BLaER1 (cell line): ENCODE data around the gene AANAT.

Experiments used
- H3K27ac ChIP-seq: shearing (Covaris generic); formaldehyde crosslinking; 2 replicates; pipeline ENCODE4 v1.8.1; 2022
- H3K27me3 ChIP-seq: shearing (Covaris generic); formaldehyde crosslinking; 2 replicates; pipeline ENCODE4 v1.8.1; 2022
- H3K36me3 ChIP-seq: shearing (Covaris generic); formaldehyde crosslinking; 2 replicates; pipeline ENCODE4 v1.8.1; 2022
- H3K4me1 ChIP-seq: shearing (Covaris generic); formaldehyde crosslinking; 2 replicates; pipeline ENCODE4 v1.8.1; 2022
- H3K4me2 ChIP-seq: shearing (Covaris generic); formaldehyde crosslinking; 2 replicates; pipeline ENCODE4 v1.8.1; 2022
- H3K4me3 ChIP-seq: shearing (Covaris generic); formaldehyde crosslinking; 2 replicates; pipeline ENCODE4 v1.8.1; 2022
- H3K9ac ChIP-seq: shearing (Covaris generic); formaldehyde crosslinking; 2 replicates; pipeline ENCODE4 v1.8.1; 2022
- H3K9me3 ChIP-seq: shearing (Covaris generic); formaldehyde crosslinking; 2 replicates; pipeline ENCODE4 v1.8.1; 2022
- H4K20me1 ChIP-seq: shearing (Covaris generic); formaldehyde crosslinking; 2 replicates; pipeline ENCODE4 v1.8.1; 2022
- Cebpa-rat ChIP-seq: shearing (Covaris generic); IDR thresholded peaks from 2 replicates; pipeline ENCODE4 v1.8.1; 2022

The AANAT gene

DNA sequence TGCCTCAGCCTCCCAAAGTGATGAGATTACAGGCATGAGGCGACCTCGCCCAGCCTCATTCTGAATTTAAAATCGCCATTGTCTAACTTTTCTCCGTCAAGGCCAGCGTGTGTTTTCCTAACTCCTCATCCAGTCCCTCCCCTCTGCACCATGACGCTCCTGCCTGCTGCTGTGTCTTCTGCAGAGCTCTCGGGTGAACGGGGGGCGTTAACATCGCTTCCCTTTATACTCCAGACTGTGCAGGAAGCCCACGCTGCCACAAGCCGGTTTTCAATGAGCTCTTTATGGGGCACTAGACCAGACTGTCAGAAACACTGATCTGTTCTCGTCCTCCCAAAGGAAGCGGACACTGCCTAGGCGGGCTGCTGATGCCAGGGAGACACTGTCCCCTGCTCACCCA is 13.2 kb downstream of the AANAT start:
- peak overlapping the region; percentile 94 for H3K27ac ChIP-seq
- peaks cover 94% of the 10 kb centered on the region for H3K4me1 ChIP-seq
- H3K4me3 ChIP-seq = peak overlapping the region; percentile 57
- no peaks in the 10 kb centered on the region for H4K20me1 ChIP-seq
- no peak for TF ChIP-seq Cebpa-rat
- peaks cover 31% of the 10 kb centered on the region for H3K36me3 ChIP-seq
- H3K9ac ChIP-seq = peak overlapping the region; percentile 80
- H3K27me3 ChIP-seq = no peaks in the 10 kb centered on the region
- peak overlapping the region; percentile 95 for H3K4me2 ChIP-seq
- no peaks in the 10 kb centered on the region for H3K9me3 ChIP-seq

DNA sequence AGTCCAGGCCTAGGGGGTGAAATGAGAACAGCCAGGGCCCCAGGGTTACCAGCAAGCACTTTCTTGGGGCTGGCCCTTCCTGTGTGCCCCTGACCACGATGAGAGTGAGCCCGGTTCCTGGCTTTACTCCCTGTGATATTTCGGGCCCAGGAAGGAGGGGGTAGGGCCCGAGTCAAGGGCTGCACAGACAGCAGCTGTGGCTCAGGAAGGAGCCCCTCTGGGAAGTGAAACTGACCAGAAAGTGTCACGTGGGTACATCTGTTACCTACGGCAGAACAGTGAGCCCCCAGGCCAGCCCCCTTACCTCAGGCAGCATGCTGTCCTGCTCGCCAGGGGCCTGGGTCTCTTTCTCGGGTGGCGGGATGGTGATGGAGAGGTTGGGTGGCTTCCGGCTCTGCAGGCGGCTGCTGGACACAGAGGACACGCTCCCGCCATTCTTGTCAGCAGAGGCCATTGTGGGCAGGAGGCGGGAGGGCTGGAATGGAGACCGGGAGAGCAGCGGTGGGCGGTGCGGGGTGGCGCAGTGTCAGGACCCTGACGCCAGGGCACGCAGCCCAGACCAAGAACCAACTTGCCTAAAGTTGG is 13.8 kb downstream of the AANAT start:
- TF ChIP-seq Cebpa-rat = no peak
- peaks cover 99% of the 10 kb centered on the region for H3K4me1 ChIP-seq
- peaks cover 29% of the 10 kb centered on the region for H3K36me3 ChIP-seq
- H3K27me3 ChIP-seq = no peaks in the 10 kb centered on the region
- peak overlapping the region; percentile 80 for H3K9ac ChIP-seq
- peak overlapping the region; percentile 95 for H3K4me2 ChIP-seq
- H3K27ac ChIP-seq = peak overlapping the region; percentile 94
- peak overlapping the region; percentile 57 for H3K4me3 ChIP-seq
- no peaks in the 10 kb centered on the region for H3K9me3 ChIP-seq
- no peaks in the 10 kb centered on the region for H4K20me1 ChIP-seq

DNA sequence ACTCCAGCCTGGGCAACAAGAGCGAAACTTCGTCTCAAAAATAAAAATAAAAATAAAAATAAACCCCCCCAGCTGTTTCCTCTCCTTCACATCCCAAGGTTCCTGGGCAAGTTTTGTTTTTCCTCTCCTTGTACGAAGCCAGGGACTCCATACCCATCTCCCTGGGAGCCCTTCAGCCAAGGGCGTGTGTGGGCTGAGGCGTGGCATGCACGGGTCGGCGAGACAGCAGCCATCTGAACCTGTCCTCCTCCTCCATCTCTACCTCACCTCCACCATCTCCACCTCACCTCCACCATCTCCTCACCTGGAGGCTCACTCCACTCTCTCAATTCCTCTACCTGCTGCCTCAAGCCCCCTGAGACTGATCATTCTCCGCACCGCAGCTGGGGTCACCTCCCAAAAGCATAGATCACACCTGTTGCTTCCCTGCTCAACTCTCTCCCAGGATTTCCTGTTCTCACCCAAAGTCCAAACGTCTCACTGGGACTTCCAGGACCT is 16.9 kb downstream of the AANAT start:
- Histone ChIP-seq H3K4me3 (no peak overlapping the region), H3K27ac (peak overlapping the region; percentile 40), H3K4me2 (peak overlapping the region; percentile 95), H3K27me3 (no peaks in the 10 kb centered on the region), H3K4me1 (peaks cover 81% of the 10 kb centered on the region), H3K9me3 (no peaks in the 10 kb centered on the region), H3K9ac (no peak overlapping the region), H4K20me1 (no peaks in the 10 kb centered on the region), H3K36me3 (peaks cover 21% of the 10 kb centered on the region)
- TF ChIP-seq Cebpa-rat = no peak

DNA sequence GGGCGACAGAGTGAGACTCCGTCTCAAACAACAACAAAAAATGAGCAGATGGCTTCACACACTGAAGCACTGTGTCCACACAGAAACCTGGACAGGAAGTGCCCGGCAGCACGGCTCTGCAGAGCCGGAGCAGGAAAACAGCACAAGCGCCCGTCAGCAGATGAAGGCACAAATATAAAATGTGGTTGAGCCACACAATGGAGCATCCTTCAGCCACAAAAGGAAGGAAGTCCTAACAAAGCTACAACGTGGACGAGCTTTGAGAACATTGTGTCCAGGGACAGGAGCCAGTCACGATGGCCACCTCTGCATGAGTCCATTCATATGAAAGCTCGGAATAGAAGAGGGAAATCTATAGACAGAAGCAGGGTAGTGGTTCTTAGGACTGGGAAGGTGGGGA is 18.2 kb downstream of the AANAT start:
- peaks cover 21% of the 10 kb centered on the region for H3K36me3 ChIP-seq
- no peak for TF ChIP-seq Cebpa-rat
- H3K4me3 ChIP-seq = no peak overlapping the region
- peaks cover 81% of the 10 kb centered on the region for H3K4me1 ChIP-seq
- no peaks in the 10 kb centered on the region for H3K9me3 ChIP-seq
- no peaks in the 10 kb centered on the region for H3K27me3 ChIP-seq
- no peaks in the 10 kb centered on the region for H4K20me1 ChIP-seq
- peak overlapping the region; percentile 95 for H3K4me2 ChIP-seq
- H3K27ac ChIP-seq = peak overlapping the region; percentile 40
- peak overlapping the region; percentile 66; the same call in 1 of the 2 replicates for H3K9ac ChIP-seq

DNA sequence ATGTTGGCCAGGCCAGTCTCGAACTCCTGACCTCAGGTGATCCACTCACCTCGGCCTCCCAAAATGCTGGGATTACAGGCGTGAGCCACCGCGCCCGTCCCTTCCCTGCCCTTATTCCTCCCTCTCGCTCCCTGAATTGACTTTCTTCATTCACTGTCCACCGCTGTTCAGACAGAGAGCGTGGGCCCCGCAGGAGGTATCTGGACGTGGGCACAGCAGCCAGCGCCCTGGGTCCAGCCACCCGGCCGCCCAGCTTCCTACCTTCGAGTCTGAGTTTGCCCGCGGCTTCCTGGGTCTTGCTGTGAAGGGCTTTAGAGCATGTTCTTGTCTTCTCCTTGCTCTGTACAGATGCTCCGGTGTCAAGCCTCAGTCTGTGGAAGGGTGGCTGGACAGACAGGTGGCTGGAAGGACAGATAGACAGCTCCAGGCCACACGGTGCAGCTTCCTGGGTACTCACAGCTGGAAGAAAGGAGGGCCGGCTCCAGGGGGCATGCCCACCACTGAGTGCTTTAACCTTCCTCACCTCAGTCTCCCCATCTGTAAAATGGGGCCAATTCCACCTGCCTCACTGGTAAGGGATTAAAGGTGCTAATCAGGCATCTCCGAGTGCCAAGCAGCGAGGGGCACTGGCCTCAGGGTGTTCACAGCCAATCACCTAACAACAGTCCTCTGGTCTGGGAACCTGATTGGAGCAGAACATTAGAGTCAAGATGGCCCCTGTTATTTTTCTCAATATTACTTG is 20.2 kb downstream of the AANAT start:
- Histone ChIP-seq H3K27me3 (no peaks in the 10 kb centered on the region), H3K4me3 (no peak overlapping the region), H3K9ac (no peak overlapping the region), H3K9me3 (no peaks in the 10 kb centered on the region), H3K4me2 (no peak overlapping the region), H3K4me1 (peaks cover 81% of the 10 kb centered on the region), H3K36me3 (peaks cover 21% of the 10 kb centered on the region), H4K20me1 (0 out of 2 replicates have a peak, but pooled peaks cover 4% of the 10 kb centered on the region), H3K27ac (no peak overlapping the region)
- TF ChIP-seq Cebpa-rat = no peak

DNA sequence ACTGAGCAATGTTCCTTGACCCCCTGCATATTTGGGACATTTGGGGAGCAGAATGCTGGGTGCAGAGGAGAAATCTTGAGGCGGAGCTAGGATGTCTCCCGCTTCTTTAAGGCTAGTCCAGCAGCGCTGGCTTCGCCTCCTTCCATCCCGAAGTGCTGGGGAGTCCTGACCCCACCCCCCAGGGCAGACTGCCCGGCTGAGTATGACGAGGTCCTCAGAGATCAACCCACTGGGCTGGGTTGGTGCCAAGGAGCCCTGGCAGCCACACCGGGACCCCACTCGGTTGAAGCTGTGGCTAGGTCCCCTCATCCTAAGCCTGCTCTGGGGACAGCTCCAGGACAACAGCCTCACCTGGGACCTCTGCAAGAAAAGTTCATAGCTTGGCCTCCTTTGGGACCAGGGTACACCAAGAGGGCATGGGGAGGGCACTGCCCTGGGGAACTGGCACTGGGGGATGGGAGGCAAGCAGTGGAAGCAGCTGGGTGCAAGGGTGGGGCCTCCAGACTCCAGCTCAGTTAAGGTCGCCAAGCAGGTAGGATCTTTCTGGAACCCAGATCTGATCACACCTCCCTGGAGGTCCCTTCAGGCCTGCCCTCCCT is 22.8 kb downstream of the AANAT start:
- Histone ChIP-seq H3K27me3 (no peaks in the 10 kb centered on the region), H3K4me1 (peaks cover 81% of the 10 kb centered on the region), H3K4me3 (peak overlapping the region; percentile 12; the same call in 1 of the 2 replicates), H3K27ac (peak overlapping the region; percentile 94), H3K9ac (peak overlapping the region; percentile 80), H3K9me3 (no peaks in the 10 kb centered on the region), H4K20me1 (peaks cover 11% of the 10 kb centered on the region; the same call in 1 of the 2 replicates), H3K36me3 (peaks cover 21% of the 10 kb centered on the region), H3K4me2 (peak overlapping the region; percentile 100)
- TF ChIP-seq Cebpa-rat = no peak

DNA sequence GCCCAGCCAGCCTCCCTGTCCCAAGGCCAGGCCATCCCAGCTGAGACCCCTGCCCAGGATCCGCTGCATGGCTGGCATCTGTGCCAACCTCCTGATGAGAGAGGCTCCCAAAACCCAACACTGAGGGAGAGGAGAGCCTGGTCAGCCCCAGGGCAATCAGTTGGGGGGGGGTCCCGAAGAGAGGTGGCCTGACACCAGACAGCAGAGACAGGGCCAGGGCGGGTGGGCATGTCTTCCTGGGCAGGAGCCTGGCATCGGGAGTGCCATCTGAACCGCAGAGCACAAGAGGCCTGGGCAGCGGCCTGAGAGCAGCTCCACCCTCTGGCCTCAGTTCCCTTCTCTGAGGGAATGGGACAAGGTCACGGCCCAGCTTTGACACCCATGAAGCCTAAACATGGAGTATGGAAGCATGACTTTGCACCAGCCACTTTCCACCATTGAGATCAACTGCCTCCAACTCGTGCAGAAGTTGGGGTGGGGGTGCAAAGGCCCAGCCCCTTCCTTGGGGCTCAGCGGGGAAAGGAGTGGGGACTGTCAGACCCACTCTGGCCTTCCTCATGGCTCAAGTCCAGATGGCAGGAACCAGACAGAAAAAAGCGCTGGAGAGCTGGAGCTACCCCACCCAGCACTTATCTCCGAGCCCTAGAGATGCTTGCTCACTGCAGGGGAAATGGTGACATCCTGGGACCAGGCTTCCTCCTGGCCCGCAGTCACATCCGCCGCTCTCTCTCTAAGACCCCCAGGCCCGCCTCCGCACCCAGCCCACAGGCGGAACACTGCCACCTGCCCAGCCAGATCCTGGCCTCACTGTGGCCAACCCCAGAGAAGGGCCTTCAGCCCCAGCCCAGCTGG is 24.1 kb downstream of the AANAT start:
- no peak for TF ChIP-seq Cebpa-rat
- Histone ChIP-seq H3K4me3 (peak overlapping the region; percentile 63), H3K27me3 (no peaks in the 10 kb centered on the region), H3K9ac (peak overlapping the region; percentile 80), H3K9me3 (no peaks in the 10 kb centered on the region), H3K27ac (peak overlapping the region; percentile 94), H4K20me1 (peaks cover 24% of the 10 kb centered on the region; the same call in 1 of the 2 replicates), H3K36me3 (peaks cover 16% of the 10 kb centered on the region), H3K4me1 (peaks cover 81% of the 10 kb centered on the region), H3K4me2 (peak overlapping the region; percentile 100)

DNA sequence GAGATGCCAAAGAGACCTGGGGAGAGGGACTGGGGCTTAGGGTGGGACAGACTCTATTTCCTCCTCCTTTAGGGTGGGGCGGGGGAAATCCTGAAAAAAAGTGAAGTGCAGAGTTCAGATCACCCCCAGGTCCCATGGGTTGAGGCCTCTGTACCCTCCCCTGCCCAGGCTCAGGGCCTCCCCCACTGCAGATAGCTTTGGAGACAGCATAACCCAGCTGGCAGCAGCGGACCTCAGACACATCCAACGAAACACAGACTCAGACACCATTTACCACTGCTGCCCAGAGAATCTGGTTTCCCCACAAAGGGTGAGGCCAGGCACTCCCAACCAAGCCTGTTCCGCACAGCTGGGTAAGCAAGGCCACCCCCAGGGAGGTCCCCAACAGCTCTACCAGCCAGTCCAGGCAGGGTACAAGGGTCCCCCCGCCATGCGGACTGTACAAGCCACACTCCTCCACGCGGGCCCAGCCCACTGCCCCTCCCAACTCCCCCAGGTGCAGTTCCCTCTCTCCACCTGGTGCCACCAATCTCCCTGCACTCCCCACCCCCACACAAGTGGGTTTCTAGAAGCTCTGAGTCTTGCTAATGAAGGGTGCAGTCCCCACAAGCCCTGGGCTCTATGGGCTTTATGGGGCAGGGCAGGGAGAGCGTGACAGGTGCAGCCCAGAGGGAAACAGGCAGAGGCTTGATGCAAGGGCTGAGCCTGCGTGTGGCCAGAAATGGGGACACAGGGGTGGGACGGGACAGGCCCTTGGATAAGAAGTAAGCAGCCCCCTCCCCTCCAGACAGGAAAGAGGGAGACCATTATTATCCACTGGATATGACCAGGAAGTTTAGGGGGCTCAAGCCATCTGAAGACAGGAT is 25.0 kb downstream of the AANAT start:
- H3K27ac ChIP-seq = peak overlapping the region; percentile 94
- H3K4me1 ChIP-seq = peaks cover 88% of the 10 kb centered on the region
- no peaks in the 10 kb centered on the region for H3K9me3 ChIP-seq
- H3K4me3 ChIP-seq = peak overlapping the region; percentile 63
- peak overlapping the region; percentile 100 for H3K4me2 ChIP-seq
- H3K9ac ChIP-seq = peak overlapping the region; percentile 80
- H3K27me3 ChIP-seq = no peaks in the 10 kb centered on the region
- H3K36me3 ChIP-seq = peaks cover 8% of the 10 kb centered on the region
- peaks cover 32% of the 10 kb centered on the region for H4K20me1 ChIP-seq
- no peak for TF ChIP-seq Cebpa-rat
